Ovary (tissue), 9 donors: Measurements from ENCODE around the gene TGIF1. TPM values are rescaled to one million over a fixed set of nuclear protein-coding genes. Genes with fewer than 3 reads are reported as not detected.
A peak's percentile ranks its signal among the peaks of the same experiment; 100 is the strongest.

Experiments
- DNase-seq, 5 donors: peaks; one replicate each; pipeline ENCODE4 v3.0.0-alpha.2; 2019 to 2020
- H3K27ac ChIP-seq, 2 donors: fragments of 200-600 bp; one replicate each; pipeline versions ENCODE4 v1.5.1 to v1.8.0; 2019 to 2022
- H3K27me3 ChIP-seq: fragments of 200-600 bp; one replicate; pipeline ENCODE4 v1.8.0; 2022
- H3K36me3 ChIP-seq: fragments of 200-600 bp; sonication (generic); one replicate; pipeline ENCODE4 v1.5.1; 2019
- H3K4me1 ChIP-seq: one replicate; pipeline ENCODE4 v1.8.1; 2013; ENCODE audit warnings: mild to moderate bottlenecking, moderate library complexity; ENCODE audit not compliant: insufficient read depth
- H3K4me3 ChIP-seq: fragments of 200-600 bp; sonication (generic); one replicate; pipeline ENCODE4 v1.5.1; 2017
- H3K9me3 ChIP-seq, 2 donors: fragments of 200-600 bp in 1 of 2; sonication (generic) in 1 of 2; one replicate each; pipeline versions ENCODE4 v1.5.1 to v1.8.1; 2013 to 2019; ENCODE audit warnings: mild to moderate bottlenecking in 1 of 2, moderate library complexity in 1 of 2
- EP300 ChIP-seq: sonication (generic); formaldehyde crosslinking; IDR thresholded peaks from one replicate; pipeline ENCODE4 v1.6.1; 2017; ENCODE audit warnings: antibody characterized with exemption
- POLR2A ChIP-seq: fragments of 450-650 bp; IDR thresholded peaks from one replicate; pipeline ENCODE4 v1.6.1; 2017; ENCODE audit warnings: antibody characterized with exemption, mild to moderate bottlenecking, moderate library complexity
- WGBS, 3 donors: extraction: QIAGEN DNeasy Blood & Tissue Kit in 1 of 3; methylation state at CpG; one replicate each; pipeline versions ENCODE4 v1.1.5 to v1.1.7; 2013 to 2017; 5-methylcytosine and 5-hydroxymethylcytosine counted together
- intact Hi-C, 4 donors: fragments of 100-400 bp; cut with DNase I; formaldehyde crosslinking; loops; one replicate each; pipeline versions ENCODE4 v1.11.0 to v1.15.1; 2022 to 2023
- polyA plus RNA-seq, 2 donors: library from polyadenylated mRNA; stranded (reverse); fragments of 200-250 nt in 1 of 2; fragments of 350-450 nt in 1 of 2; fragmentation: Illumina TruSeq in 1 of 2; extraction: RNeasy Lipid Tissue Mini Kit (QIAGEN cat#74804) in 1 of 2; gene quantifications; one replicate each; pipeline ENCODE4 v1.2.3, GENCODE V29; 2013 to 2014
- total RNA-seq, 7 donors: library from RNA; depleted of rRNA in 2 of 7; stranded (reverse); fragments of >200 nt in 2 of 7; fragmentation: NEBNext Ultra II Directional in 3 of 7; extraction: Animal tissue kit (Norgen Biotek cat#: 25700) in 3 of 7; gene quantifications; one replicate each; pipeline versions ENCODE4 v1.1.0 to v1.2.4, GENCODE V29; 2016 to 2023
- TF ChIP-seq, protein P1 (sequence below), 3 donors: fragments of 450-650 bp in 2 of 3; fragments of 200-600 bp in 1 of 3; IDR thresholded peaks; one replicate each; pipeline versions ENCODE4 v1.5.1 to v1.8.0; 2016 to 2022; ENCODE audit warnings: antibody characterized with exemption in 3 of 3, mild to moderate bottlenecking in 1 of 3
- donor health status: DM: no; HTN: no; CAD: no; lungs with moderate emphysema.
- donor health status: DM: no; HTN: no; CAD: no.
- donor health status: Bipolar disorder and iron deficiency.
- donor health status: DM: yes; HTN: yes; CAD: no.
- donor health status: DM: no; HTN: no; CAD: no.
- donor health status: DM: yes; HTN: yes; CAD: no.

The TGIF1 gene
- total and polyA plus RNA-seq, 9 donors, result 30.9 to 93.4 (median 64.0) TPM

DNA sequence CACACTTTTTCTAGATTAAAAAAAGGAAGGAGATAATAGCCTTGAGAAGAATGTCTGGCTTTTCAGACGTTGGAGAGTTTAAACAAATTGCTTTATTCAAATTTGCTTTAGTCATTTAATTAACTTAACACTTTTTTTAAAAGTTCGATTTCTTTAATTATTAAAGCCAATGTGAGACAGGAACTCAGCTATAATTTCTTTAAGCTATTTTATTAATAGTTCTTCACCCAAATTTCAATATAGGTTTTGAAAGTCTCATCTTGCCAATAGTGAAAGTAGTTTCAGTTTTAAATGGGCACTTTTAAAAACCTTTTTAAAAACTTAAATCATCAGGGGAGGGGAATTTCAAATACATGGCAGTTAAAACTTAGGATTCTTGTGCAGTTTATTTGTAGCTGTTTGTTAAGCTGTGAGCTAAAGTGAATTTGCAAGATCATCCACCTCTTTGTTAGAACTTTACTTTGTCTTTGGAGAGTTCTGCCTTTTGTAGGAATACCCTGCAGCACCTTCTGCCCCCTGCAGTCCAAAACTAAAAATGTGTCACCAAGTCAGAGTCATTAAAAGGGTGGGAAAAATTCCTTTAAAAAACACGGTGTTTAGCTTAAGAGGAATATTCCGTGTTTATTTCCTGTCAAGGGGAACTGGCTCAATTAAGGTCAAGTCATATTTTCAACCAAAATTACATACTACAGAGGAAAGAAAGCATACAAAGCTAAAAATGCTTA, 4.6 kb downstream of the TGIF1 start:
- Histone ChIP-seq H3K36me3 (no peaks in the 10 kb centered on the region), H3K9me3 (no peaks in the 10 kb centered on the region), H3K4me1 (peaks cover 3% of the 10 kb centered on the region), H3K27me3 (no peaks in the 10 kb centered on the region), H3K27ac (peak overlapping the region in 1 of 2 donors; percentile 97), H3K4me3 (peak overlapping the region; percentile 66)
- intact Hi-C loops, result loop anchor here (5.0 to 10.0 kb wide), 5 partner anchors 140 to 210 kb away; no protein-coding TSS in a partner anchor
- DNase-seq, result peak in 1 of 5 donors; percentile 23
- TF ChIP-seq, protein P1, sequence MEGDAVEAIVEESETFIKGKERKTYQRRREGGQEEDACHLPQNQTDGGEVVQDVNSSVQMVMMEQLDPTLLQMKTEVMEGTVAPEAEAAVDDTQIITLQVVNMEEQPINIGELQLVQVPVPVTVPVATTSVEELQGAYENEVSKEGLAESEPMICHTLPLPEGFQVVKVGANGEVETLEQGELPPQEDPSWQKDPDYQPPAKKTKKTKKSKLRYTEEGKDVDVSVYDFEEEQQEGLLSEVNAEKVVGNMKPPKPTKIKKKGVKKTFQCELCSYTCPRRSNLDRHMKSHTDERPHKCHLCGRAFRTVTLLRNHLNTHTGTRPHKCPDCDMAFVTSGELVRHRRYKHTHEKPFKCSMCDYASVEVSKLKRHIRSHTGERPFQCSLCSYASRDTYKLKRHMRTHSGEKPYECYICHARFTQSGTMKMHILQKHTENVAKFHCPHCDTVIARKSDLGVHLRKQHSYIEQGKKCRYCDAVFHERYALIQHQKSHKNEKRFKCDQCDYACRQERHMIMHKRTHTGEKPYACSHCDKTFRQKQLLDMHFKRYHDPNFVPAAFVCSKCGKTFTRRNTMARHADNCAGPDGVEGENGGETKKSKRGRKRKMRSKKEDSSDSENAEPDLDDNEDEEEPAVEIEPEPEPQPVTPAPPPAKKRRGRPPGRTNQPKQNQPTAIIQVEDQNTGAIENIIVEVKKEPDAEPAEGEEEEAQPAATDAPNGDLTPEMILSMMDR (IDR thresholded peaks at IDR 0.05), result peak in 2 of 3 donors; percentile 52 to 57
- no peak for TF ChIP-seq POLR2A
- TF ChIP-seq EP300, result no peak
- WGBS, 3 donors, result 1 to 2% (median 2%) methylated on average over 4 of the region's 4 CpGs

DNA sequence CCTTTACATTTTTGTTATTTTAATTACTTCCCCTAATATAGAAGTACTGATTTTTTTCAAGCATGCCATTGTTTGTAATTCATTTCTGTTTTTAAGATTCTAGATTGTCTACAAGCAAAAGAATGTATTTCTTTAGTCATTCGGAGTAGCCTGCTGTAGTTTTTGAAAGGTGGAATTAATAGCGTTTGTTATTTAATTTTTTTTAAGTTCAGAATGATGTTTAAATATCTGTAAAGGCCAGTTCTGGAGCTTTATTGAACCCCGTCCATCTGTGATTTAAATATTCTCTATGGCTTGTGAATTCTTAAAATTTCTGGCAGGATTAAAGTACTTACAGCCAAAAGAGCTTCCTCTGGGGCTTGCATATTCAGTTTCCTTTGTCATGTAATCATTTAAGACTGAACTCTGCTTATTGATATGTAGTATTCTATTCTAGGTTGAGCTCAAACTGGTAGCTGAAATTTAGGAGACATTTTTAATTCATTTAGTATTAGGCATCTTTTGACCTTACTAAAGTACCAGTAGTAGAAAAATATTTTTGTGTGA, 5.2 kb downstream of the TGIF1 start:
- no peak overlapping the region for H3K4me3 ChIP-seq
- H3K27me3 ChIP-seq, result no peaks in the 10 kb centered on the region
- peaks cover 3% of the 10 kb centered on the region for H3K4me1 ChIP-seq
- TF ChIP-seq, protein P1 (IDR thresholded peaks at IDR 0.05), result no peak
- no peak for TF ChIP-seq EP300
- H3K27ac ChIP-seq, result peak overlapping the region in 1 of 2 donors; percentile 97
- no peak for DNase-seq
- H3K9me3 ChIP-seq, result no peaks in the 10 kb centered on the region
- no peaks in the 10 kb centered on the region for H3K36me3 ChIP-seq
- intact Hi-C loops, result loop anchor here (10.0 kb wide), 4 partner anchors 140 to 210 kb away; no protein-coding TSS in a partner anchor
- WGBS, 3 donors, result 12 to 14% (median 13%) methylated on average over 3 of the region's 3 CpGs

DNA sequence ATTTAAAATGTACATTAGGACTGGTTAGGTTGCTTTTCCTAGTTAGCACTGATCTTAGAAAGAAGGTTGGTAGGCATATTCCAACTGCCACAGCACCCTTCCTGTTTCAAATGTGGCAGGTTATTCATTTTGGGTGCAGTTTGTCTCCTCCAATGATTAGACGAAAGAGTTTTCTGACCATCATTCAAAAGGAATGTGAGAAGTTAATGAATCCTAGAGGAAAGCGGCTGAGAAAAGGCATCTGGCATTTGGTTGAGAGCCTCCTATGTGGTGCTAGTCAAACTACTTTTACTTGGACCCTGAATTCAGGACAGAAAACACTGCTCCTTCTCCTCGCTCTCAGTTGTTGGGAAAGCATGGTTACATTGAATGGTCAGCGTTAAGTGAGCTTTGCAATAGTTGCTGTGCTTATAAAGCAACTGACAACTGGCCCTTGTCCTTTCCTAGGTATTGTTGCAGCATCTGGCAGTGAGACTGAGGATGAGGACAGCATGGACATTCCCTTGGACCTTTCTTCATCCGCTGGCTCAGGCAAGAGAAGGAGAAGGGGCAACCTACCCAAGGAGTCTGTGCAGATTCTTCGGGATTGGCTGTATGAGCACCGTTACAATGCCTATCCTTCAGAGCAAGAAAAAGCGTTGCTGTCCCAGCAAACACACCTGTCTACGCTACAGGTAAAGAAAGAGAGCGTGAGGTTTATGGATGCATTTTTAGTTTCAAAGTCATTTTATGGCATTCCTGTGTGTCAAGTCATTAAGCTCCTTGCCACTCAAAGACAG, 6.1 kb downstream of the TGIF1 start:
- H3K4me1 ChIP-seq, result peaks cover 3% of the 10 kb centered on the region
- no peak for DNase-seq
- no peak overlapping the region for H3K27ac ChIP-seq
- 71 to 76% (median 76%) methylated on average over 10 of the region's 10 CpGs for WGBS, 3 donors
- no peaks in the 10 kb centered on the region for H3K27me3 ChIP-seq
- intact Hi-C loops, result loop anchor here (10.0 kb wide), 4 partner anchors 139 to 209 kb away; no protein-coding TSS in a partner anchor
- no peak for TF ChIP-seq POLR2A
- TF ChIP-seq, protein P1 (IDR thresholded peaks at IDR 0.05), result no peak
- no peaks in the 10 kb centered on the region for H3K9me3 ChIP-seq
- H3K4me3 ChIP-seq, result no peak overlapping the region
- no peaks in the 10 kb centered on the region for H3K36me3 ChIP-seq

DNA sequence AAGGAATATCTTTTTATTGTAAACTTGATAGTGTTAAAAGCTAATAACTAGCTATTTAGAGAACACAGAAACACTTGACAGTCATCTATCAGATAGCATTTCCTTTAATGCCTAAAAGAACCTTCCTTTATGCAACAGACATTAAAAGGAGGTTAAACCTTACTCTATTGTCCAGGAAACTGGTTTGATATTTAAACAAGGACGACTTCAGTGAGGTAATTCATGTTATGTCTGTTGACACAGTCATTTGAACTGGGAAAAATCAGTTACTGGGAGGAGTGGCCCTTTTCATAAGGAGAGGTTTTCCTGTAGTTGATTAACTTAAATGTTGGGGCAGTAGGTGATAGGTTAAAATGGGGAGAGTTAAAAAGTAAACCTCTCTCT, 6.7 kb downstream of the TGIF1 start:
- H3K36me3 ChIP-seq, result no peaks in the 10 kb centered on the region

More for the DNA sequence above, 6.7 kb downstream of the TGIF1 start:
- no peaks in the 10 kb centered on the region for H3K27me3 ChIP-seq
- no peaks in the 10 kb centered on the region for H3K9me3 ChIP-seq
- TF ChIP-seq, protein P1 (IDR thresholded peaks at IDR 0.05), result no peak
- TF ChIP-seq POLR2A, result no peak
- TF ChIP-seq EP300, result no peak
- no peak overlapping the region for H3K27ac ChIP-seq
- peaks cover 3% of the 10 kb centered on the region for H3K4me1 ChIP-seq
- 43 to 45% (median 44%) methylated on average over 1 of the region's 1 CpG for WGBS, 3 donors
- H3K4me3 ChIP-seq, result no peak overlapping the region
- intact Hi-C loops, result loop anchor here (10.0 kb wide), 4 partner anchors 138 to 208 kb away; no protein-coding TSS in a partner anchor
- no peak for DNase-seq
